ENCODE results near the gene DMGDH.

The DMGDH gene

GRCh38 chr5:78971998-78972397, 97.5 kb downstream of the DMGDH start:
- DNase-seq (ENCODE audit: low read depth): no peak
- no peak for TF ChIP-seq CTCF (IDR thresholded peaks at IDR 0.05; ENCODE audit: low read length, missing control alignments)
- no peak overlapping the region for H3K4me3 ChIP-seq (replicated peaks; ENCODE audit: low read depth, low read length)

DNA sequence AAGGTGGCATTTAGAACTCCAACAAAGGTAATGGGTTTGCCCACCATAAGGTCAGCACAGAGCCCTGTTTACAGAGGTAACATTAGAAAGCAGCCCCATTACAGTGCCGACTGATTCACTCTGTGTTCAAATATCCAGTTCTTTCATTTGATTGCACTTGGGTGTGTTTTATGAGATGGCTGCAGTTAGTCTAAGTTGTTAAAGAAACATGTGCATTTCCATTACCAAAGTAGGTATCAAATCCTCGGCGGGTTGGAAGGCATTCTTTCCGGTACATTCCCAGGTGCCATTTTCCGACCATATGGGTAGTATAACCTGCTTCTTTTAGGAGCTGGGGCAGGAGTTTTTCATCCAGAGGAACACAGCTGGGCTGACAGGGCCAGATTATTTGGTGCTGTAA, 100.7 kb downstream of the DMGDH start:
- no peak for TF ChIP-seq CTCF (IDR thresholded peaks at IDR 0.05; ENCODE audit: low read length, missing control alignments)
- no peak for DNase-seq (ENCODE audit: low read depth)
- H3K4me3 ChIP-seq (replicated peaks; ENCODE audit: low read depth, low read length): no peak overlapping the region

GRCh38 chr5:78964889-78965288, 104.6 kb downstream of the DMGDH start:
- TF ChIP-seq CTCF (IDR thresholded peaks at IDR 0.05; ENCODE audit: low read length, missing control alignments): peak; percentile 54
- DNase-seq (ENCODE audit: low read depth): peak; percentile 88
- no peak overlapping the region for H3K4me3 ChIP-seq (replicated peaks; ENCODE audit: low read depth, low read length)

GRCh38 chr5:78961743-78962142, 107.7 kb downstream of the DMGDH start:
- H3K4me3 ChIP-seq (replicated peaks; ENCODE audit: low read depth, low read length): no peak overlapping the region
- no peak for DNase-seq (ENCODE audit: low read depth)
- no peak for TF ChIP-seq CTCF (IDR thresholded peaks at IDR 0.05; ENCODE audit: low read length, missing control alignments)

DNA sequence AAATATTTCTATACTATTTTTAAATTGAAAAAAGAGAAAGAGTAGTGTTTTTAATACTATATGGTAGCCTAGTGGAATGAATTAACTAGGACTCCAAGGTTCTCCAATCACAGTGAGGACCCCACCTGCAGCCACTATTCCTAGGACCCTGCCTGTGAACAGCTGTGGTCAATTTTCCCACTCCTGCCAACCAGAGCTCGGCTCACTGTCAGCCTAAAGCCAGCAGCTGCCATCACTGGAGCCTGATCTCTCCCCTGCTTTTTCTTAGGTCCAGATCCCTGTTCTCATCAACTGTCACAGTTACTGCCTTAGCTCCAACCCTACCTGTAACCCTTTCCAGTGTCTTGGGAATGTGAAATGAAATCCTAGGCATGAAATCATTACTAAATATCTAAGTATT, 109.7 kb downstream of the DMGDH start:
- TF ChIP-seq CTCF (IDR thresholded peaks at IDR 0.05; ENCODE audit: low read length, missing control alignments): no peak
- DNase-seq (ENCODE audit: low read depth): no peak
- no peak overlapping the region for H3K4me3 ChIP-seq (replicated peaks; ENCODE audit: low read depth, low read length)

DNA sequence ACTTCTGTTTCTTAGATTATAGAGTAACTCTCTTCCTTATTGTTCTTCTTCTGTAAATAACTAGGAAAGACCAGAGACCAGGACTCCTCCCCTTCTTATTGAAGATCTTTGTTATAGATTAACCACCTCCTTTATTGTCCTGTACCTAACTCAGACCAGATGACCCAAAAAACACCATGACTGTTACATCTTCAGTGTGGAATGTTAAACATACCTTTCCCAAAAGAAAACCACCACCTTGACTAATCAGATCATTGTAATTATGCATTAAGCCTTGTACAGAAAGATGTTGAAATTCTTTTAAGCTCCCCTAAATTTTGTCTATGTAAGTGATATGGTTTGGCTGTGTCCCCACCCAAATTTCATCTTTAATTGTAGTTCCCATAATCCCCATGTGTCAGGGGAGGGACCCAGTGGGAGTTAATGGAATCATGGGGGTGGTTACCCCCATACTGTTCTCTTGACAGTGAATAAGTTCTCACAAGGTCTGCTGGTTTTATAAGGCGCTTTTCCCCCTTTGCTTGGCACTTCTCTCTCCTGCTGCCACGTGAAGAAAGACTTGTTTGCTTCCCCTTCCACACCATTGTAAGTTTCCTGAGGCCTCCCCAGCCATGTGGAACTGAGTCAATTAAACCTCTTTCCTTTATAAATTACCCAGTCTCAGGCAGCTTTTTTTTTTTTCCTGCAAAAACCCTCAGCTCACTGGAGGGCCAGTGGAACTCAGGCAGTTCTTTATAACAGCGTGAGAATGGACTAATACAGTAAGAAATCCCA, 110.6 kb downstream of the DMGDH start:
- no peak overlapping the region for H3K4me3 ChIP-seq (replicated peaks; ENCODE audit: low read depth, low read length)
- no peak for TF ChIP-seq CTCF (IDR thresholded peaks at IDR 0.05; ENCODE audit: low read length, missing control alignments)
- DNase-seq (ENCODE audit: low read depth): no peak

DNA sequence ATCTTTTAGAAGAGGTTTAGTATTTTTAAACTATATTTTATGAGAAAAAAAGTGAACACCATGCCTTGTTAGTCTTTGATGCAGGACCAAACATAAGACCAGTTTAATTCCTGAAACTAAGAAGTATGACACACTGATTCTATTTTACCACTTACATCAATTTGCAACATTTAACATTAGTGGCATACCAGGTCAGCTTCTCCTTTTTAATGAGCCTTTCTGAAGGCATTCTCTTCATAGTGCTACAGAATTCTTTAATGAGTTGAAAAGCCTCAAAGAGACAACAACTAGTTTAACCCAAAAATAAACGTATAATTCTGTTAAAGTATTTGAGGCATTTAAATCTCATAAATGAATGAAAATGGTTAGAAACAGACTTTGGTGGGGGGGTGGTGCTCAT, 112.6 kb downstream of the DMGDH start:
- H3K4me3 ChIP-seq (replicated peaks; ENCODE audit: low read depth, low read length): no peak overlapping the region
- TF ChIP-seq CTCF (IDR thresholded peaks at IDR 0.05; ENCODE audit: low read length, missing control alignments): no peak
- no peak for DNase-seq (ENCODE audit: low read depth)
